ENCODE data around the gene SEMG2.

Gene SEMG2

GRCh38 chr20:45189861-45190260 is 31.3 kb upstream of the SEMG2 start:
- Histone ChIP-seq H3K4me3 (ENCODE audit: severe bottlenecking) (no peak overlapping the region), H3K27me3 (ENCODE audit: insufficient read depth, poor library complexity, severe bottlenecking) (peaks cover 13% of the 10 kb centered on the region), H3K9me3 (ENCODE audit: severe bottlenecking) (no peaks in the 10 kb centered on the region), H3K27ac (ENCODE audit: poor library complexity, severe bottlenecking) (no peak overlapping the region), H3K4me1 (ENCODE audit: insufficient read depth, poor library complexity, severe bottlenecking) (no peaks in the 10 kb centered on the region), H3K36me3 (ENCODE audit: low read depth) (no peaks in the 10 kb centered on the region)
- no peak for DNase-seq (ENCODE audit: low spot score)
- ATAC-seq (ENCODE audit: low read depth) = no peak
- no peak for TF ChIP-seq CTCF (IDR thresholded peaks at IDR 0.05; ENCODE audit: poor library complexity, severe bottlenecking)

GRCh38 chr20:45191926-45192325 is 29.2 kb upstream of the SEMG2 start:
- Histone ChIP-seq H3K27ac (ENCODE audit: poor library complexity, severe bottlenecking) (no peak overlapping the region), H3K36me3 (ENCODE audit: low read depth) (no peaks in the 10 kb centered on the region), H3K27me3 (ENCODE audit: insufficient read depth, poor library complexity, severe bottlenecking) (peaks cover 13% of the 10 kb centered on the region), H3K4me3 (ENCODE audit: severe bottlenecking) (no peak overlapping the region), H3K4me1 (ENCODE audit: insufficient read depth, poor library complexity, severe bottlenecking) (no peaks in the 10 kb centered on the region), H3K9me3 (ENCODE audit: severe bottlenecking) (no peaks in the 10 kb centered on the region)
- ATAC-seq (ENCODE audit: low read depth) (no peak), DNase-seq (ENCODE audit: low spot score) (no peak)
- TF ChIP-seq CTCF (IDR thresholded peaks at IDR 0.05; ENCODE audit: poor library complexity, severe bottlenecking) = no peak

GRCh38 chr20:45193331-45193730 is 27.8 kb upstream of the SEMG2 start:
- ATAC-seq (ENCODE audit: low read depth) = no peak
- Histone ChIP-seq H3K36me3 (ENCODE audit: low read depth) (no peaks in the 10 kb centered on the region), H3K27ac (ENCODE audit: poor library complexity, severe bottlenecking) (no peak overlapping the region), H3K27me3 (ENCODE audit: insufficient read depth, poor library complexity, severe bottlenecking) (peaks cover 18% of the 10 kb centered on the region), H3K9me3 (ENCODE audit: severe bottlenecking) (no peaks in the 10 kb centered on the region), H3K4me3 (ENCODE audit: severe bottlenecking) (no peak overlapping the region), H3K4me1 (ENCODE audit: insufficient read depth, poor library complexity, severe bottlenecking) (no peaks in the 10 kb centered on the region)
- no peak for TF ChIP-seq CTCF (IDR thresholded peaks at IDR 0.05; ENCODE audit: poor library complexity, severe bottlenecking)
- no peak for DNase-seq (ENCODE audit: low spot score)

- H3K4me3 ChIP-seq (ENCODE audit: severe bottlenecking) = no peak within 1 kb of the TSS
- no peak within 1 kb of the TSS for H3K27ac ChIP-seq (ENCODE audit: poor library complexity, severe bottlenecking)
- no peaks in the 10 kb centered on the region for H3K4me1 ChIP-seq (ENCODE audit: insufficient read depth, poor library complexity, severe bottlenecking)
- no peaks in the 10 kb centered on the region for H3K36me3 ChIP-seq (ENCODE audit: low read depth)
- H3K9me3 ChIP-seq (ENCODE audit: severe bottlenecking) = no peaks in the 10 kb centered on the region
- TF ChIP-seq CTCF (IDR thresholded peaks at IDR 0.05; ENCODE audit: poor library complexity, severe bottlenecking) = no peak
- no peak for ATAC-seq (ENCODE audit: low read depth)
- DNase-seq (ENCODE audit: low spot score) = no peak
- peaks cover 40% of the 10 kb centered on the region for H3K27me3 ChIP-seq (ENCODE audit: insufficient read depth, poor library complexity, severe bottlenecking)
Measured at GRCh38 chr20:45206725-45207124, 14.4 kb upstream of the SEMG2 start, which contains the start of gene SEMG1. Gene SEMG1, plus strand, starts transcription at chr20:45207033. Its CDS starts 21 bp downstream, at chr20:45207054.

GRCh38 chr20:45209924-45210323 is 11.2 kb upstream of the SEMG2 start:
- no peak for TF ChIP-seq CTCF (IDR thresholded peaks at IDR 0.05; ENCODE audit: poor library complexity, severe bottlenecking)
- Histone ChIP-seq H3K4me3 (ENCODE audit: severe bottlenecking) (no peak overlapping the region), H3K27ac (ENCODE audit: poor library complexity, severe bottlenecking) (no peak overlapping the region), H3K9me3 (ENCODE audit: severe bottlenecking) (no peaks in the 10 kb centered on the region), H3K36me3 (ENCODE audit: low read depth) (no peaks in the 10 kb centered on the region), H3K27me3 (ENCODE audit: insufficient read depth, poor library complexity, severe bottlenecking) (peaks cover 34% of the 10 kb centered on the region), H3K4me1 (ENCODE audit: insufficient read depth, poor library complexity, severe bottlenecking) (no peaks in the 10 kb centered on the region)
- DNase-seq (ENCODE audit: low spot score) (no peak), ATAC-seq (ENCODE audit: low read depth) (no peak)
